NCI-H524 (cell line): Measurements from ENCODE around the gene SOCS7.

Experiments used
- DNase-seq, 2 experiments: peaks; one replicate each; lab custom pipeline; 2025; lab: John Stamatoyannopoulos, UW

SOCS7 gene

DNA sequence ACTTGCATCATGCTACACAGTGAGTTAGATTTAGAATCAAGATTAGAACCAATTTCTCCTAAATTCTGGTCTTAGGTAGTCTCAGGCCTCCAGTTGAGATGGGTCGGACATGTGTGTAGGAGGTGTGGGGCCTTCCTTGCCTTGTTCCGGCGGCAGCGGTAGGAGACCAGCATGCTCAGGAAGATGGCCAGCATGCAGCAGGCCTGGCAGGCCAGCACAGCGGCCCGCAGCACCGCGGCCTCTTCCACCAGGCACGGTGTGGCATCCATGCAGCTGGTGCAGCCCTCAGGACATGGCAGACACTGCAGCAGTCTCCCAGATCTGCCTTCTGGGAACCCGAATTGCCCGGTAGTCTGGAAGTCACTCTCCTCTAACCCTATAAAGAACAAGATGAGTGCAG lies 14.8 kb upstream of the SOCS7 start:
- no peak for DNase-seq

DNA sequence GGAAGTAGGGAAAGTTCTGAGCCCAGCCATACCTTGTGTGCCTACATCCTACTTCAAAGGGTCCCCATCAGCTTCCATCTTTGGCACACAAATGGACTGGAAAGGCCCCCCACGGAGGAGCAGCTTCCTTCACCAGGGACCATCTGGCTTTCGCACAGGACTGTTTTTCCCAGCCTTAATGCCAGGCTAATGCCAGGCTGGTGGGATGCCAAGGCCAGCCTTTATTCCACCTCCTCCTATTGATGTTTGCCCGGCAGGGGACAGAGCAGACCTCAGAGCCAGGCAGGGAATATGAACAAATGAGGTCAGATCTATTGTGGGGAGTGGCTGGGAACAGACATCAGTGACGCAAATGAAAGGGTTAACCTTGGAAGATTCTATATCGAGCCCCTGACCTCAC lies 13.6 kb upstream of the SOCS7 start:
- DNase-seq, result no peak

DNA sequence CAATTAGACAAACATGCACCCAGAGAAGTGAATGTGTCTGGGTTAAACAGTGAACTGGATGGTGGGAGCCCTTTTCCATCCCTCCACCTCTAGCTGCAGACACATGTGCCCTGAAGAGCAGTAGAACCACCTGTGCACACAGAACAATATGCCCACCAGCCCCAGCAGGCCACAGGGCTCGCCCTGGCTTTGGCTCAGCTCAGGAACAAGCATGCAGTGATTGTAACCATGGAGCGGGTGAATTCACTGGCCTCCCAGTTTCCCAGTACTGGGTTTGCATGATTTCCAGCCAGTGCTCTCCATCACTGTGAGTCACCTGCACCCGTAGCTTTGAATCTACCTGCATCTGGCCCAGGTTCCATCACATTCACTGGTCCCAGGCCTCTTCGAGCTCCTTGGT lies 13.1 kb upstream of the SOCS7 start:
- DNase-seq, result no peak

DNA sequence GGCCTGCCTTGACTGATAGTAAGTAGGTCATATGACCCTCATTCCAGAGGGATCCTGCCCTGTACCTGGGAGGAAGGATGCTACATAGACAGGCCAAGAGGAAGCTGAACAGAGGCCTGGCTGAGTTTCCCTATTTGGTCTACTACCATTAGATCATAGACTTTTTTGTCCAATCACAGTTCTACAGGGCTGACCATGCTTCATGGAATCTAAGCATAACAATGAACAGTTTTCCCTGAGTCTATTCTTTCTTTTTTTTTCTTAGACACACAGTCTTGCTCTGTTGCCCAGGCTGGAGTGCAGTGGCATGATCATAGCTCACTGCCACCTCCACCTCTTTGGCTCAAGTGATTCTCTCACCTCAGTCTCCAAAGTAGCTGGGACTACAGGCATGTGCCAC lies 11.8 kb upstream of the SOCS7 start:
- no peak for DNase-seq

DNA sequence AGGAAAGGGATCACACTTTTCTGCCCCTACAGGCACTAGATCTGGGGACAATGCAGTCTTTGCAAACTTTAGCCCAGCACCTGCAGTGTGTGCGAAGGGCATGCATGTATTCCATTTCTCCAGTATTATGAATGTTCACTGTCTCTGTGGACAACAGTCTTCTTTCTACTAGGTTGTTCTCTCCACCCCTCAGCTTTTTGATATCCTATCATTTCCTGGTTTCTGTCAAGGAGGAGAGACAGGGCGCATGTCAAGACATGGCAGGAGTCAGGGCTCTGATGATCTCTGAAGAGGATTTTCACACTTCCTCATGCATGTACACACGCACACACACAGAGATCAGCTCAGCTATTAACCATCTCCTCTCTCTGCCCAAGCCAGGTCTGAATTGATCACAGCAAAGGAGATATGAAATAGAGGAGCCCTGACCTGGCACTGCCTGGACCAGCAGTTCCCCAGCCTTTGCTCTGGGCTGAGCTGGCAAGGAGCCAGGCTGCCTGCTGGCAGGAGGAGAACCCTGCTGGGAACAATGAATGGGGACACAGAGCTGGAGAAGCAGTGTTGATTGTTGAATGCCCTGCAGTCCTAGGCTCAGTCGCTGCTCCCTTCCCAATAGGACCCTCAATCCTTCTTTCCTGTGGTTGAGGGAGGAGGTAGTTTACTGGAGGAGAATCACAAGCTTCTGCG lies 10.5 kb upstream of the SOCS7 start:
- peak in 1 of 2 experiments; percentile 67 for DNase-seq

DNA sequence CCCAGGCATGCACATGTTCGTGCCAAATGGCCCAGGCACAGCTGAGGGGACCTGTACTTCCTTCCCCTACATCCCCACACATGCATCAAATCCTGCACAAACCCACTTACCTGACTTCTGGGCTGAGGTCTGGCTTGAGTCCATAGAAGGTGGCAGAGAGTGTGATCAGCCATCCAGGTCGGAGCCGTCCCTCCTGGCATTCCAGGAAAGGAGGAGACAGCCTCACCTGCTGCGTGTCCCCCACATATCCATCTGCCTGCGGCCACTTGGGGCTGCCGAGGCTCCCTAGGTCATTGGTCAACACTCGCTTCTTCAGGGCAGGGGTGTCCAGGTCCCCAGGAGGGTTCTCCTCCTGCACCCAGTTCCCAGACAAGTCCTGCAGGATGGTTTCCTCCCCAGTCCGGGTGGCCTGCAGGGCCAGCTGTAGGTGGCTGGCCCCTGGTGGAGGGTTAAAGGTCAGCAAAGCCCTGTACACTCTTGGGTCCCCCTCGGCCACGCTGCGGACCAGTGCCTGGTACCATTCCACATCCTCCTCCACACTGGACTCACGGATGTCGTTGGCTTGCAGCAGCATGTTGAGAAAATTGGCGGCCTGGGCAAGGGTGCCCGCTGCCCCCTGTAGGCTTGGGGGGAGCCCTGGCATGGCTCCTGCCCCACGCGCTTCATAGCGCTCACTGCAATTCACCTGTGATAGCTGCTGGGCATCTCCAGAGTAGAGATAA lies 8.6 kb upstream of the SOCS7 start:
- no peak for DNase-seq

DNA sequence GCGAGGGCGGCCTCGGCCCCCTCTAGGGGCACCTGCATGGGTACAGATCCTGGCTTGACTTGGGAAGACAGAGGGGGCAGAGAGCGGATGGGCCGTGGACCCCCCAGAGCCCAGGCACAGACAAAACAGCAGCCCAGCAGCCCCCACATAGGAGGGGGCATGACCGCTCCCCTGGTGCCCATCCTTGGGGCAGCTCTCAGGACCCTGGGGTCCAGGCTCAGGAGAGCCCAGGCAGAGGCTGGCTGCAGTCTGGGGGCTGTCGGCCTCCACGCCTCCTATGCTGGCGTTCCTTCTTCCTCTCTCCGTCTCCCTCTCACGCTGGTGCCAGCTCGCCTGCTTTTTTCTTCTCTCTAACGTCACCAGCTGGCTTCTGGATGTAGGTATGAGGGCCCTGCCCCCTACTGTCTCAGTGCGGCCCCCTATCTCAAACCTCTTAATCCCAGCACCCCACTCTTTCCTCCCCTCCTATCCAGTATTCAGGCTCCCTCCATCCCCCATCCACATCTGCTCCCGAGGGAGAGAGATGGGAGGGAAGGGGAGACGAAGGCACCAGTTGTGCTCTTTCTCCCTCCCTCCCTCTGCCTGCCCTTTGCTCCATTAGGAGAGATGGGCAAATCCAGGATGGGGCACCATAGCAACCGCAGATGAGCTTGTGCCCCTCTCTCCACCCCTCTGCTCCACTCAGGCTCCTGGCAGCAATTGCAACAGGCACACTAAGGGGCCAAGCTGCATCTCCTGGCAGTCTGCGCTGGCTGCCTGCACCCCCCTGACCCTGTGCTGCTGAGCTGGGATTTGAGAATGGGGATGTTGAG lies 7.8 kb upstream of the SOCS7 start, which contains the start of gene GPR179:
Gene GPR179, minus strand, starts transcription at position 349 of the 812 bp plus-strand sequence. Its CDS starts 167 bp downstream, at position 182.
- DNase-seq, result peak in 1 of 2 experiments; percentile 61

DNA sequence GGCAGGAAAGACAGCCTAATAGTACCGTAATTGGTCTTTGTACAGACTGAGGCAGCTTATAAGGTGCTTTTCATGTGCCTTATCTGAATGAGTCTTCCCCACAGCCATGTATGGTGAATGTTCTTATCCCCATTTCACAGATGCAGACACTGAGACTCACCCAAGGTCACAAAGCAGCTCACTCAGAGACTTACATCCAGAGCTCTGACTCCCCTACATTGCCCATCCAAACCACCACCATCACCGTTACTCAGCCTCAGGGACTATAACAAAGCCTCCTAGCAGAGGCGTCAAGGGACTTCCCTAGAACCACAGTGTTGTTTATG lies 7.3 kb upstream of the SOCS7 start:
- no peak for DNase-seq

DNA sequence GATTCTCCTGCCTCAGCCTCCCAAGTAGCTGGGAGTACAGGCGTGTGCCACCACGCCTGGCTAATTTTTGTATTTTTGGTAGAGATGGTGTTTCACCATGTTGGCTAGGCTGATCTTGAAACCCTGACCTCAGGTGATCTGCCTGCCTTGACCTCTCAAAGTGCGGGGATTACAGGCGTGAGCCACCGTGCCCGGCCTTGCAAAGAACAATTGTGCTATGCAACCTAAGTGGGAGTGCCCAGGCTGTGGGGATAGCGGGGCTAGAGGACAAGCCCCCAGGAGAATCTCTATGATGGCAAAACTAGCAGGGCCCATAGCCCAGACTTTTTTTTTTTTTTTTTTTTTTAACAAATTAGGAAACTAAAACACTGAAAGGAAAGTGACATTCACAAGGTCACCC lies 5.9 kb upstream of the SOCS7 start:
- no peak for DNase-seq

DNA sequence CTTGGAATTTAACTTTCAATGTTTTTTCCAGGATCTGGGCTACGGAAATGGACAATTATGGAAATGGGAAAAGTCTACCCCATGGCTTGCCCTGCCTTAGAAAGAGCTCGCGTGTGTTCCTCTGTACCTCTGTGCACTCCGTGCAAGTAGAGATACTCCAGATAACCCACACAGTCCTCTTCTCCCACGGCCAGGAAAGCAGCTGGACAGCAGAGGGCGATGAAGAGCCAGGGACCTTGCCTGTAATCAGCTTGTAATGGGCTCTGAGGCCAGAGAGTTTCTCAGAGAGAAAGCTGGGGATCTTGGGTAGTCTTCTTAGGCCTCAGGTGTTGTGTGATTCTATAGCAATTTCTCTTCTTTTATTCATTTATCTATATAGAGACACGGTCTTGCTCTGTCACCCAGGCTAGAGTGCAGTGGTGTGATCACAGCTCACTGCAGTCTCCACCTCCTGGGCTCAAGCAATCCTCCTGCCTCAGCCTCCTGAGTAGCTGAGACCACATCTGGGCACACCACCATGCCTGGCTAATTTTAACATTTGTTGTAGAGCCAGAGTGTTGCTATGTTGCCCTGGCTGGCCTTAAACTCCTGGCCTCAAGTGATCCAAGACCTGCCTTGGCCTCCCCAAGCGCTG lies 2.4 kb upstream of the SOCS7 start:
- peak; percentile 65 to 79 for DNase-seq

DNA sequence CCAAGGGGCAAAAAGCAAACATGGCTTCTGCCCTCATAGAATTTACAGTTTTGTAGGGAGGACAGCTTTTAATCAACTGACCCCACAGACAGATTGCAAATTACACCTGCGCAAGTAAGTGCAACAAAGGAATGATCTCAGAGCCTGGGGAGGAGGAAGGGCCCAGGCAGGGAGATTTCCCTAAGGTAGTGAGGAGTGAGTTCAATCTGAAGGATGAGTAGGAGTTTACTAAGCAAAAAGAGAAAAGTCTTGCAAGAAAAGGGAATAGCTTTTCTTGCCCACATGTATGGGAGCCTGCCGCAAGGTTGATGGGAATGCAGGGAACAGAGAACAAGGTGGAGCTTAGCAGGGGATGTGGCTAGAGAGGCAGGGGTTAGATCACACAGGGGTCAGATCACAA lies 1.6 kb upstream of the SOCS7 start:
- DNase-seq, result no peak

DNA sequence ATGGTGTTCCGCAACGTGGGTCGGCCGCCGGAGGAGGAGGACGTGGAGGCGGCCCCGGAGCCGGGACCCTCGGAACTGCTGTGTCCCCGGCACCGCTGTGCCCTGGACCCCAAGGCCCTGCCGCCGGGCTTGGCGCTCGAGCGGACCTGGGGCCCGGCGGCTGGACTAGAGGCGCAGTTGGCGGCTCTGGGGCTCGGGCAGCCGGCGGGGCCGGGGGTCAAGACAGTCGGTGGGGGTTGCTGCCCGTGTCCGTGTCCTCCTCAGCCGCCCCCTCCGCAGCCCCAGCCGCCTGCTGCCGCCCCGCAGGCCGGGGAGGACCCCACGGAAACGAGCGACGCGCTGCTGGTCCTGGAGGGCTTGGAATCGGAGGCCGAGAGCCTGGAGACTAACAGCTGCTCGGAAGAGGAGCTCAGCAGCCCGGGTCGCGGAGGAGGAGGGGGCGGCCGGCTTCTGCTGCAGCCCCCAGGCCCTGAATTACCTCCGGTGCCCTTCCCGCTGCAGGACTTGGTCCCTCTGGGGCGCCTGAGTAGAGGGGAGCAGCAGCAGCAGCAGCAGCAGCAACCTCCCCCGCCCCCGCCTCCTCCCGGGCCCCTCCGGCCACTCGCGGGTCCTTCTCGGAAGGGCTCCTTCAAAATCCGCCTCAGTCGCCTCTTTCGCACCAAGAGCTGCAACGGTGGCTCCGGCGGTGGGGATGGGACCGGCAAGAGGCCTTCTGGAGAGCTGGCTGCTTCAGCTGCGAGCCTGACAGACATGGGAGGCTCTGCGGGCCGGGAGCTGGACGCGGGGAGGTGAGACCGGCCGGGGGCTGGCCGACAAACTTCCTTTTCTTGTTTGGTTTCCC lies 821 bp downstream of the SOCS7 start:
- DNase-seq, result peak in 1 of 2 experiments; percentile 31

DNA sequence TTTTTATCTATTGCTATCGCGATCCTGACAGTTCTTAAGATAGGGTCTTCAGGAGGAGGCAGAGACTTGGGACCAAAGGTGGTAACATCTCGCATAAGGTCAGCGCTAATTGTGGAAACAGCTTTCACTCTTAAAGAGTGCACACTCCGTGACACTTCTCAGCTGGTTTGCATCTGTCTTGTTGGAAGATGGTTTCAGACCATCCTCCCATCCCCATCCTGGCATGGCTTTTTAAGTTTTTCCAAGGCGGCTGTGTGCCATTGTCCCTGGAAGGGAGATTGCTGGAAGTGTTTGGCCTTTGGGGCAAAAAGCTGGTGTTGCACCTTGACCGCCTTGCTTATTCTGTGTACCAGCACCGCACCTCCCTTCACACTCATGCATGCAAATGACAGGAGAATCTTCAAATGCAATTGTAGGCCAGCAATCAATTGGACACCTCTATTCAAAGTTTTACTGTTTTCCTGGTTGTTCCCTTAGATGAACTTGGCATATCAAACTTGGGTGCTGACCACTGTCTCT lies 1.5 kb downstream of the SOCS7 start:
- no peak for DNase-seq

DNA sequence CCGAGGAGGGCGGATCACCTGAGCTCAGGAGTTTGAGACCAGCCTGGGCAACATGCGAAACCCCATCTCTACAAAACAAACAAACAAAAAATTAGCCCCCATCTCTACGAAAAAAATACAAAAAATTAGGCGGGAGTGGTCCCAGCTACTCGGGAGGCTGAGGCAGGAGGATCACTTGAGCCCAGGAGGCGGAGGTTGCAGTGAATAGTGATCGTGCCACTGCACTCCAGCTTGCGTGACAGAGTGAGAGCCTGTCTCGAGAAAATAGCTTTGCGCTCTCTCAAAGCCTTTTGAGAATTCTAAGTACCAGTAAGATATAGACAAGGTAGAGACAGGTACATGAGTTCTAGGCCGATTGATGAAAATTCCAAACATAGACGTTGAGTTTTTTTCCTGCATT lies 2.0 kb downstream of the SOCS7 start:
- no peak for DNase-seq

DNA sequence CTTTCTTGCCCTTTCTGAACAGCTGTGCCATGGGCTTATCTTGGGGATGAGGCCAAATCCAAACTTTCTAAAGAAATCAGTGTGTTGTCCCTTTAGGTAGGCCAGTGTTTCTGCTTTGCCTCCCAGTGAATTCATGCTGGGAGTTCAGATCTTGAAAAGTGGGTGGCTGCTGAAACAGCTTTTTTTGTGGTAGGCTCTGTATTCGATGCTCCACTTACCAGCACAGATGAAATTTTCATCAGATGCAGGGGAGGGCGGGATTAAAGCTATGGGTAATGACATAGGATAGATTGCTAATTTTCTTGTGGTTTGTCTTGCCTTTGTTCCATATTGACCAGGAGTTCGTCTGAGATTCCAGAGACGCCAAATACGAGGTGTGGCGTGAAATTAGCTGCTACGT lies 2.8 kb downstream of the SOCS7 start:
- no peak for DNase-seq

DNA sequence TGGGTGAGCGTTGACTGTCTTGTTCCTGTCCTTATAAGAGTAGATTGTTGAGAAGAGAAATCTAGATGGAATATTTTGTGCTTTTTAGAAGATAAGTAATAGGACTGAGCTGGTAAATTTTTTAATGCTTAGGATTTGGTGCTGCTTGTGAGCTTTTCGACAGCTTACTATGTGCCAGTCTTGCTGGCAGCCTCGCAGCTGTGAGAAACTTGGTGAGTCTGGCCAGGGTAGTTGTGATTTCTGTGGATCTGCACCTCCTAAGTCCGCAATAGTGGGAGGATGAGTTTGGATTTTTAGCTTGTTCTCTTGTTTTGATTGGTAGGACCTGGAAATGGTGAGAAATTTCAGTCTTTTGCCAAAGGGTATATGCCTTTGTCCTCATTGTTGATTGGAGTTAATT lies 3.6 kb downstream of the SOCS7 start:
- no peak for DNase-seq

DNA sequence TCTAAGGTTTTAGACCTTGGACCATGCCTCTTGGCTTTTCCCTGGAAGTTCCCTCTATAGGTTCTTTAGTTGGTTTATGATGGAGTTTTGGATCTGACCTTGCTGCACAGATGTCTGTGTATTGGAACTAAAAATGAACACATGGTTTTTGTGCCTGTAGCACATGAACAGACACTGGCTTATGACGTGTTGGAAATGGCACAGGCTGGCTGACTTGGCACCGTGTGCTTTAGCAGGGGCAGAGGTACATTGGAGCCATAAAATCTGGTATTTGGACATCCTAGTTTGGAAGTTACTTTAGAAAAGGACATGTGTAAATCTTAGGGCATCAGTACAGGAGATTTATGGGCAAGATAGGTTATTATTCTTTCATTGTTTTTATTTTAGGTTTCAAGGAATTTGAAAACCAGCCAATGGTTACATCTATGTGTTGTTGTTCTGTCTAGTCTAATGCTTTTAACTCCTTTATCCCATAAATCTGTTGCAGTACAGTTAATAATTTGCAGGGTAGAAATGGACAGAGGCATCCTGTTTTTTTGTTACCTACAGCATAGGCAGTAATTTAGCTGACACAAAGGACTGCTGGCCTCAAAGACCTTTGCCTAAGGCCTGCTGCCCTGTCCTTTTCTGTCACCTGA lies 6.0 kb downstream of the SOCS7 start:
- peak in 1 of 2 experiments; percentile 9 for DNase-seq

DNA sequence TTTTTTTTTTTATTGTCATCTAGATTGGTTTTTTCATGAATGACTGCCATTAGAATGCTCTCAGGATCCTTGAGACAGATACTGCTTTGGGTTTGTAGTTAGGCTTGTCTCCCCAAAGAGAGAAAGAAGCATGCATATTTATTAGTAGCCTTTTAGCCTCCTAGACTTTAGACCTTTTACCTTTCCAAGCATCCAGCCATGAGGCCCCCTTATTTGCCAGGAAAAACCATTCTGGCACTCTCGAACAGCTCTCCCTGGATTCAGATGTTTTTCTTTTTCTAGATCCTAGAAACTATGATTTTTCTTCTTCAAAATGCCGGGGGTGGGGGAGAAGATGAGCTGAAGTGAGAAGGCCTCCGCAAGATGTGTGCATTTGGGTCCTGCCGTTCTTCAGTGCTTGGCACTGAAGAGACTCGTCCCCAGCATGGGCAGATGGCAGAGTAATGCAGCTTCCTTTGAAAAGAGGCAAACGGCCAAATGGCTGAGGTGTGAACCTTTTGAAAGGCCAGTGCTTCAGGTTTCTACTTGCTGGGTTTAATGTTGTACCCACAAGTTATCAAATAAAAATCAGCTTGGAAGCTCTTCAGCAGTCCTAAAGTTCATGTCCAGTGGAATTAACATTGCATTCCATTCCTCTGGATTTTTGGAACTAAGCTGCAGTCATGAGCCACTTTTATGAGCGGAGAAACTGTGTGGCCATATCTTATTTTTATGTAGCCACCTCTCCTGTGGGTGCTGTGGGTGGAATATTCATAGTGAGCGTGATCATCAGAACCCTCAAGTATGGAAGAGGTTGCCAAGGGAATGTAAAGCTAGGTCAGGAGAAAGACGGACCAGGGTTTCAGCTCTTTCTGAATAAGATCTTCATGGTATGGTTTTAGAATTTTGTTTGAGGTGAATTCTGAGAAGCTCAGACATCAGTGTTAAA lies 7.2 kb downstream of the SOCS7 start:
- DNase-seq, result peak in 1 of 2 experiments; percentile 54

DNA sequence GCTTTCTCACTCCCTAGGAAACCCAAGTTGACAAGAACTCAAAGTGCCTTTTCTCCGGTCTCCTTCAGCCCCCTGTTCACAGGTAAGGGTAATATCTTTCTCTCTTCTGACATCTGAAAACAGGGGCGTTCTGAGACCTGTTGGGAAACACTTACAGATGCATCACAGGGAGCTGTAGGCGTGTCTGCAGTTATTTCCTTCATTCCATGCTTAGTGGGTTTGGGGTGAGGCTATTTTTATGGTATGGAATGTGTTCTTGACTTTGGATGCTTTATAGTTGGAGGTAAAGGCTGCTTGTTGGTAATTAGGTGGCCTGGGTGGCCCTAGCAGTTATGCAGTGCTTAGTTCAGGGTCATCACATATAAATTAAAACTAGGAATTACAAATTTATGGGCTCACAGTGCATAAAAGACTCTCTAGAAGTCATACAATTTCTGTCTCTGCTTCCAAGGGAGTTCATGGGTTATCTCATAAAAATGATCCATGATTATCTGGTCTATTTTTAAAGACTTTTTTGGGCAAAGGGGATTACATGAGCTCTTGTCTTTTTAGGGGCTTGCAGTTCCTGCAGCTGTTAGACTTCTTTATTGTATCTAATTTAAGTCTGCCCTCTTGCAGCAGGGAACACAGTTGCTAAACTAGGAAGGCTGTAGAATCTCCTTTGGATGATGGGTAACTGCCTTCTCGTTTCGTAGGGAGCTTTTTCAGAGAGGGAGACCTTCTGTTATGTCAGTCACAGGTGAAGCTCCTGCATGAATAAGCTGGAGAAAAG lies 10.2 kb downstream of the SOCS7 start:
- DNase-seq, result no peak
